Spleen (tissue), 11 donors: Measurements from ENCODE around the gene ZNF362. TPM values are rescaled to one million over a fixed set of nuclear protein-coding genes. Genes with fewer than 3 reads are reported as not detected.
A peak's percentile ranks its signal among the peaks of the same experiment; 100 is the strongest.

Experiments
- DNase-seq: peaks from one replicate; pipeline ENCODE4 v3.0.0-alpha.2; 2020
- H3K27ac ChIP-seq, 8 donors: fragments of 200-600 bp; sonication (generic) in 7 of 8; 1 replicate in 4 of 8; 2 replicates in 4 of 8; pipeline versions ENCODE4 v1.5.0 to v1.8.0; 2016 to 2021; ENCODE audit warnings: inconsistent platforms in 4 of 8, mild to moderate bottlenecking in 4 of 8, moderate library complexity in 1 of 8
- H3K27me3 ChIP-seq, 7 donors: fragments of 200-600 bp; sonication (generic) in 6 of 7; replicated peaks in 1 of 7; 1 replicate in 4 of 7; 2 replicates in 3 of 7; pipeline versions ENCODE4 v1.5.0 to v1.8.0; 2016 to 2021; ENCODE audit warnings: inconsistent platforms in 3 of 7, mild to moderate bottlenecking in 1 of 7
- H3K36me3 ChIP-seq, 6 donors: fragments of 200-600 bp; sonication (generic) in 5 of 6; 1 replicate in 4 of 6; 2 replicates in 2 of 6; pipeline versions ENCODE4 v1.5.0 to v1.8.0; 2016 to 2021; ENCODE audit warnings: inconsistent platforms in 2 of 6
- H3K4me1 ChIP-seq, 6 donors: fragments of 200-600 bp; sonication (generic) in 5 of 6; 1 replicate in 3 of 6; 2 replicates in 3 of 6; pipeline versions ENCODE4 v1.5.0 to v1.8.0; 2016 to 2021; ENCODE audit warnings: inconsistent platforms in 3 of 6
- H3K4me3 ChIP-seq, 8 donors: fragments of 200-600 bp; sonication (generic) in 7 of 8; 1 replicate in 4 of 8; 2 replicates in 4 of 8; pipeline versions ENCODE4 v1.5.0 to v1.8.0; 2016 to 2021; ENCODE audit warnings: inconsistent platforms in 4 of 8, mild to moderate bottlenecking in 4 of 8, moderate library complexity in 2 of 8
- H3K9me3 ChIP-seq, 8 donors: fragments of 200-600 bp; sonication (generic) in 7 of 8; 1 replicate in 4 of 8; 2 replicates in 4 of 8; pipeline versions ENCODE4 v1.5.0 to v1.8.0; 2016 to 2021; ENCODE audit warnings: inconsistent platforms in 4 of 8
- POLR2A ChIP-seq, 3 donors: fragments of 450-650 bp; IDR thresholded peaks; one replicate each; pipeline ENCODE4 v1.5.1; 2017; ENCODE audit warnings: antibody characterized with exemption in 3 of 3, mild to moderate bottlenecking in 1 of 3
- POLR2AphosphoS5 ChIP-seq, 3 donors: sonication (generic); formaldehyde crosslinking; IDR thresholded peaks; one replicate each; pipeline ENCODE4 v1.5.1; 2017; ENCODE audit warnings: antibody characterized with exemption in 3 of 3
- WGBS, 5 donors: extraction: QIAGEN DNeasy Blood & Tissue Kit in 3 of 5; methylation state at CpG; one replicate each; pipeline versions ENCODE4 v1.1.5 to v1.1.7; 2013 to 2018; 5-methylcytosine and 5-hydroxymethylcytosine counted together
- intact Hi-C: fragments of 100-400 bp; cut with DNase I; formaldehyde crosslinking; loops from one replicate; pipeline ENCODE4 v1.15.0; 2023; ENCODE audit warnings: low total_unique reads
- polyA plus RNA-seq, 3 donors: library from polyadenylated mRNA; stranded (reverse); fragments of 200-250 nt; gene quantifications; one replicate each; pipeline ENCODE4 v1.2.1, GENCODE V29; 2013
- total RNA-seq, 7 donors: library from RNA; depleted of rRNA in 3 of 7; stranded (reverse); fragments of >200 nt in 3 of 7; fragmentation: NEBNext Ultra II Directional in 4 of 7; extraction: Animal tissue kit (Norgen Biotek cat#: 25700) in 4 of 7; gene quantifications; one replicate each; pipeline versions ENCODE4 v1.1.0 to v1.2.1, GENCODE V29; 2016 to 2021
- TF ChIP-seq, protein P1 (sequence below), 11 experiments: fragments of 200-600 bp in 7 of 11; fragments of 450-650 bp in 4 of 11; sonication (generic) in 4 of 11; IDR thresholded peaks in 8 of 11; conservative IDR thresholded peaks in 3 of 11; 1 replicate in 7 of 11; 2 replicates in 4 of 11; pipeline versions ENCODE4 v1.4.0 to v1.8.0; 2016 to 2021; ENCODE audit warnings: antibody characterized with exemption in 11 of 11, inconsistent platforms in 4 of 11, mild to moderate bottlenecking in 1 of 11
- donor health status: healthy with polysubstance abuse.
- donor health status: DM: no; HTN: no; CAD: no; lungs with moderate emphysema.
- donor health status: DM: no; HTN: no; CAD: no.
- donor health status: Bipolar disorder and iron deficiency.
- donor health status: healthy.
- donor health status: DM: no; HTN: no; CAD: no.
- donor health status: DM: yes; HTN: yes; CAD: no.

Gene ZNF362
- total and polyA plus RNA-seq, 10 donors: 8.7 to 47.0 (median 24.8) TPM

DNA sequence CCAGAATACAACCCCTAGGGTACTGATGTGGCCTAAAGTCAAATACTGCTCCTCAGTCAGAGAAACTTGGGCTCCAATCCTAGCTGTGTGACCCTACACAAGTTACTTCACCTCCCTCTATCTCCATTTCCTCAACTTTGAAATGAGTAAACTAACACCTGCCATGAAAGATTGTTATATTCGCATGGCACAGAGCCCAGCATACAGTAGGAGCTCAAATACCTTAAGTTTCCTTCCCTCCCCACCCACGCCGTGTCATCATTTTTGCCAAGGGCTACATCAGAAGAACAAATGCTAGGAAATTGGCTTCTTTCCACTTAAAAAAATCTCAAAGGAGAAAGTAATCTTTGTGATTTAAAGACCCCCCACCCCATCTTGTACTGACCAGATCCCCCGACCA lies 22.2 kb upstream of the ZNF362 start:
- TF ChIP-seq, protein P1, sequence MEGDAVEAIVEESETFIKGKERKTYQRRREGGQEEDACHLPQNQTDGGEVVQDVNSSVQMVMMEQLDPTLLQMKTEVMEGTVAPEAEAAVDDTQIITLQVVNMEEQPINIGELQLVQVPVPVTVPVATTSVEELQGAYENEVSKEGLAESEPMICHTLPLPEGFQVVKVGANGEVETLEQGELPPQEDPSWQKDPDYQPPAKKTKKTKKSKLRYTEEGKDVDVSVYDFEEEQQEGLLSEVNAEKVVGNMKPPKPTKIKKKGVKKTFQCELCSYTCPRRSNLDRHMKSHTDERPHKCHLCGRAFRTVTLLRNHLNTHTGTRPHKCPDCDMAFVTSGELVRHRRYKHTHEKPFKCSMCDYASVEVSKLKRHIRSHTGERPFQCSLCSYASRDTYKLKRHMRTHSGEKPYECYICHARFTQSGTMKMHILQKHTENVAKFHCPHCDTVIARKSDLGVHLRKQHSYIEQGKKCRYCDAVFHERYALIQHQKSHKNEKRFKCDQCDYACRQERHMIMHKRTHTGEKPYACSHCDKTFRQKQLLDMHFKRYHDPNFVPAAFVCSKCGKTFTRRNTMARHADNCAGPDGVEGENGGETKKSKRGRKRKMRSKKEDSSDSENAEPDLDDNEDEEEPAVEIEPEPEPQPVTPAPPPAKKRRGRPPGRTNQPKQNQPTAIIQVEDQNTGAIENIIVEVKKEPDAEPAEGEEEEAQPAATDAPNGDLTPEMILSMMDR (IDR thresholded peaks at IDR 0.05 in 8 of 11, conservative IDR thresholded peaks at IDR 0.05 in 3 of 11): no peak
- TF ChIP-seq POLR2A (IDR thresholded peaks at IDR 0.05): no peak
- TF ChIP-seq POLR2AphosphoS5 (IDR thresholded peaks at IDR 0.05): no peak
- DNase-seq: no peak
- no peaks in the 10 kb centered on the region for H3K36me3 ChIP-seq
- no peaks in the 10 kb centered on the region for H3K9me3 ChIP-seq
- no peak overlapping the region for H3K4me3 ChIP-seq
- 52 to 76% (median 67%) methylated on average over 4 of the region's 4 CpGs for WGBS, 5 donors
- peaks cover 2 to 28% (median 19%) of the 10 kb centered on the region in 6 donors for H3K4me1 ChIP-seq
- intact Hi-C loops: no loop called here
- H3K27ac ChIP-seq: peak overlapping the region in 5 of 8 donors; percentile 21 to 50 (median 29)
- H3K27me3 ChIP-seq: peaks cover 0 to 13% (median 0%) of the 10 kb centered on the region in 7 donors

- WGBS, 5 donors: 34 to 62% (median 52%) methylated on average over 5 to 7 of the region's 7 CpGs
- intact Hi-C loops: no loop called here
- Histone ChIP-seq H3K27me3 (peaks cover 0 to 12% (median 0%) of the 10 kb centered on the region in 7 donors), H3K9me3 (no peaks in the 10 kb centered on the region), H3K4me3 (no peak overlapping the region), H3K27ac (peak overlapping the region in 5 of 8 donors; percentile 21 to 50 (median 29)), H3K36me3 (no peaks in the 10 kb centered on the region), H3K4me1 (peaks cover 2 to 28% (median 19%) of the 10 kb centered on the region in 6 donors)
- TF ChIP-seq, protein P1 (IDR thresholded peaks at IDR 0.05 in 8 of 11, conservative IDR thresholded peaks at IDR 0.05 in 3 of 11): no peak
- TF ChIP-seq POLR2A (IDR thresholded peaks at IDR 0.05): no peak
- TF ChIP-seq POLR2AphosphoS5 (IDR thresholded peaks at IDR 0.05): peak in 1 of 3 donors; percentile 12
- DNase-seq: no peak
Observed at GRCh38 chr1:33234588-33234990, 21.7 kb upstream of the ZNF362 start.

GRCh38 chr1:33235521-33235920 lies 20.8 kb upstream of the ZNF362 start:
- DNase-seq: no peak
- no peaks in the 10 kb centered on the region for H3K9me3 ChIP-seq
- peak overlapping the region in 4 of 8 donors; percentile 21 to 50 (median 29) for H3K27ac ChIP-seq
- peaks cover 0 to 7% (median 0%) of the 10 kb centered on the region in 7 donors for H3K27me3 ChIP-seq
- intact Hi-C loops: no loop called here
- 73 to 89% (median 77%) methylated on average over 2 of the region's 2 CpGs for WGBS, 5 donors
- TF ChIP-seq, protein P1 (IDR thresholded peaks at IDR 0.05 in 8 of 11, conservative IDR thresholded peaks at IDR 0.05 in 3 of 11): no peak
- TF ChIP-seq POLR2AphosphoS5 (IDR thresholded peaks at IDR 0.05) (peak in 1 of 3 donors; percentile 12), POLR2A (IDR thresholded peaks at IDR 0.05) (no peak)
- H3K36me3 ChIP-seq: no peaks in the 10 kb centered on the region
- H3K4me1 ChIP-seq: peaks cover 2 to 28% (median 19%) of the 10 kb centered on the region in 6 donors
- no peak overlapping the region for H3K4me3 ChIP-seq

GRCh38 chr1:33236498-33236897 lies 19.8 kb upstream of the ZNF362 start:
- peaks cover 0 to 7% (median 0%) of the 10 kb centered on the region in 7 donors for H3K27me3 ChIP-seq
- H3K4me3 ChIP-seq: no peak overlapping the region
- no peaks in the 10 kb centered on the region for H3K36me3 ChIP-seq
- intact Hi-C loops: no loop called here
- no peak for TF ChIP-seq POLR2AphosphoS5 (IDR thresholded peaks at IDR 0.05)
- TF ChIP-seq POLR2A (IDR thresholded peaks at IDR 0.05): no peak
- TF ChIP-seq, protein P1 (IDR thresholded peaks at IDR 0.05 in 8 of 11, conservative IDR thresholded peaks at IDR 0.05 in 3 of 11): no peak
- no peaks in the 10 kb centered on the region for H3K9me3 ChIP-seq
- peaks cover 2 to 28% (median 19%) of the 10 kb centered on the region in 6 donors for H3K4me1 ChIP-seq
- 75 to 94% (median 91%) methylated on average over 2 of the region's 2 CpGs for WGBS, 5 donors
- no peak for DNase-seq
- H3K27ac ChIP-seq: no peak overlapping the region
